ENCODE measurements around the gene CARD18.

GRCh38 chr11:105124756-105125155, 14.8 kb downstream of the CARD18 start:
- TF ChIP-seq CTCF (IDR thresholded peaks at IDR 0.05), result no peak
- no peak for TF ChIP-seq POLR2A (IDR thresholded peaks at IDR 0.05)
